ENCODE measurements around the gene SOS2. TPM values are rescaled to one million over a fixed set of nuclear protein-coding genes. Genes with fewer than 3 reads are reported as not detected.

SOS2 gene
- total and polyA plus RNA-seq, 2 of the 8 experiments (the other 6 are each of a cell fraction or from before 2014, with no cell fraction given): 2.8 to 12.7 TPM

DNA sequence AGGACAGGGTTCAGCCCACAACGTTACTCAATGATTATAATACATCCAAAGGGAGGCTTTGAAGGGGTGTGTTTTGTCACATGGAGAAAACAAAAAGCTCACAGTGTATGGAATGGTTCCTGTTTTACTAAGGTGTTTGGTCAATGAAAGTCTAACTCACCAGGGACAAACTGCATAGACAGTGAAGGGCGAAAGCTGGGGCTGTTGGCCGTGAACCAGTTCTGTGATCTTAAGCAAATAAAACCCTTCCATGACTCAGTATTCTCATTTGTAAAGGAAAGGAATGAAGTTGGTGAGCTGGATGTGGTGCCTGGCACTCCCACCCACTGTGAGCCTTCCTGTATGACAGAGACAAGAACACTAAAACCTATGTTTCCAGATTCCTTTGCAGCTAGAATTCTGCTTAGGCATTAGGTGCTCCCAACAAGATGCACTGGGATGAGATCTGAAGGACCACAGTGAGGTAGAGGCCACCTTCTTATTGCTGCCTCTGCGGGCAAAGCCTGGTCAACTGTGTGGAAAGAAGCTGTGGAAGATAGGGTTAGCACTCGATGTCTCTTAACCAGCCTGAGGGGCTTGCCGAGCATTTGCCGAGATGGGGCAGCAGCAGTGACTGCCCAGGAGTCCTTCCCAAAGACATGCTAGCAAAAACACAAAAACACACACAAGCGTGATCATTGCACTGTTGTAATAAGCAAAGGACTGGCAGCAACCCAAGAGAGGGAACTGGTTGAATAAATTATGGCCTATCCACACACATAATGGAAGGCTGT, 163.5 kb downstream of the SOS2 start:
- H2AFZ ChIP-seq (ENCODE audit: low read length): no peak overlapping the region
- H2AK5ac ChIP-seq (ENCODE audit: low read depth, low read length): no peak overlapping the region
- no peak overlapping the region for H4K91ac ChIP-seq (replicated peaks; ENCODE audit: insufficient read length, low read length)
- H3K23me2 ChIP-seq (ENCODE audit: low read depth, low read length): no peaks in the 10 kb centered on the region
- no peak for DNase-seq (ENCODE audit: low read depth in 1 of 2, low spot score in 2 of 2)
- H2BK20ac ChIP-seq (ENCODE audit: low read length): no peak overlapping the region
- H2BK15ac ChIP-seq (ENCODE audit: low read length): no peak overlapping the region
- no peak overlapping the region for H4K5ac ChIP-seq (ENCODE audit: insufficient read length, low read depth, low read length)
- no peak overlapping the region for H3K18ac ChIP-seq (ENCODE audit: extremely low read depth, low read length)
- H3K56ac ChIP-seq (replicated peaks; ENCODE audit: insufficient read length, low read depth, low read length): no peak overlapping the region
- no peak overlapping the region for H3K23ac ChIP-seq (ENCODE audit: insufficient read length)
- no peak overlapping the region for H3K14ac ChIP-seq (ENCODE audit: insufficient read length)
- H2BK12ac ChIP-seq (ENCODE audit: low read depth, low read length): no peak overlapping the region
- no peaks in the 10 kb centered on the region for H3K9me3 ChIP-seq (ENCODE audit: insufficient read depth in 2 of 2, low read depth in 1 of 2, low read length in 1 of 2)
- H3K4me3 ChIP-seq (ENCODE audit: extremely low read depth in 1 of 4, insufficient read depth in 2 of 4, low read depth in 3 of 4, low read length in 4 of 4): no peak overlapping the region
- no peaks in the 10 kb centered on the region for H3K36me3 ChIP-seq (ENCODE audit: control insufficient read depth in 2 of 4, insufficient read depth in 4 of 4, low read length in 3 of 4)
- H4K20me1 ChIP-seq (replicated peaks in 1 of 2; ENCODE audit: control insufficient read depth in 1 of 2, insufficient read depth in 2 of 2, low read length in 2 of 2): no peaks in the 10 kb centered on the region
- no peaks in the 10 kb centered on the region for H3K79me1 ChIP-seq (ENCODE audit: low read depth, low read length)
- CTCF ChIA-PET (ENCODE audit: partially characterized antibody): interaction anchor here (0.5 to 1.6 kb wide), 5 partner anchors 14 to 410 kb away, joined by 3 to 4 read pairs (median 3); no protein-coding TSS in a partner anchor
- peaks cover 0 to 1% (median under 1%) of the 10 kb centered on the region in 4 experiments; a peak in 3 of 7 replicates for H3K4me1 ChIP-seq (replicated peaks in 1 of 4; ENCODE audit: control insufficient read depth in 3 of 4, insufficient read depth in 4 of 4, low read length in 3 of 4)
- H4K8ac ChIP-seq (ENCODE audit: extremely low read depth, insufficient read depth, low read length): no peak overlapping the region
- no peaks in the 10 kb centered on the region; a peak in 1 of 7 replicates for H3K27me3 ChIP-seq (replicated peaks in 1 of 4; ENCODE audit: control insufficient read depth in 3 of 4, extremely low read depth in 1 of 4, insufficient read depth in 3 of 4, low read length in 3 of 4)
- H2BK5ac ChIP-seq (ENCODE audit: low read depth, low read length): no peak overlapping the region
- H3K4me2 ChIP-seq (ENCODE audit: insufficient read depth in 1 of 2, low read depth in 2 of 2, low read length in 2 of 2): no peak overlapping the region
- POLR2A ChIA-PET (ENCODE audit: partially characterized antibody): no interaction called here
- FAIRE-seq: no peak
- H3K9ac ChIP-seq (replicated peaks in 1 of 4; ENCODE audit: extremely low read depth in 1 of 4, low read depth in 3 of 4, low read length in 3 of 4): no peak overlapping the region
- no peak overlapping the region for H3K4ac ChIP-seq (replicated peaks; ENCODE audit: insufficient read length, low read depth, low read length)
- 92% methylated on average over 8 of the region's 8 CpGs; no CpG with 5 or more reads in 1 of the 2 experiments for WGBS, 2 experiments (ENCODE audit: extremely low coverage in 1 of 2, insufficient coverage in 1 of 2, insufficient read length in 1 of 2, insufficient replicate concordance in 2 of 2, low coverage in 1 of 2, low lambda C conversion rate in 2 of 2, missing lambda C conversion rate in 1 of 2)
- H2BK120ac ChIP-seq (replicated peaks; ENCODE audit: low read depth, low read length): no peak overlapping the region
- H3K27ac ChIP-seq (ENCODE audit: low read depth, low read length): no peak overlapping the region
- H3K79me2 ChIP-seq (ENCODE audit: control insufficient read depth in 1 of 2, insufficient read depth in 2 of 2, low read length in 2 of 2): no peaks in the 10 kb centered on the region
- TF ChIP-seq TAF7 (optimal IDR thresholded peaks at IDR 0.05; ENCODE audit: borderline replicate concordance, low read depth, low read length): no peak
- TF ChIP-seq SUZ12 (IDR thresholded peaks at IDR 0.05; ENCODE audit: low read length): no peak
- TF ChIP-seq, protein P1, sequence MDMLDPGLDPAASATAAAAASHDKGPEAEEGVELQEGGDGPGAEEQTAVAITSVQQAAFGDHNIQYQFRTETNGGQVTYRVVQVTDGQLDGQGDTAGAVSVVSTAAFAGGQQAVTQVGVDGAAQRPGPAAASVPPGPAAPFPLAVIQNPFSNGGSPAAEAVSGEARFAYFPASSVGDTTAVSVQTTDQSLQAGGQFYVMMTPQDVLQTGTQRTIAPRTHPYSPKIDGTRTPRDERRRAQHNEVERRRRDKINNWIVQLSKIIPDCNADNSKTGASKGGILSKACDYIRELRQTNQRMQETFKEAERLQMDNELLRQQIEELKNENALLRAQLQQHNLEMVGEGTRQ (IDR thresholded peaks at IDR 0.05; ENCODE audit: low read length): no peak
- TF ChIP-seq JUND (IDR thresholded peaks at IDR 0.05; ENCODE audit: low read length): no peak
- TF ChIP-seq SAP30 (IDR thresholded peaks at IDR 0.05; ENCODE audit: insufficient read depth, insufficient replicate concordance, low read length): no peak
- no peak for TF ChIP-seq PHF8 (conservative IDR thresholded peaks at IDR 0.05; ENCODE audit: low read depth, low read length)
- TF ChIP-seq CBX5 (IDR thresholded peaks at IDR 0.05; ENCODE audit: low read depth, low read length): no peak
- no peak for TF ChIP-seq POU5F1 (IDR thresholded peaks at IDR 0.05; ENCODE audit: low read depth, low read length)
- no peak for TF ChIP-seq HDAC2 (IDR thresholded peaks at IDR 0.05; ENCODE audit: borderline replicate concordance in 1 of 2, low read depth in 2 of 2, low read length in 2 of 2)
- no peak for TF ChIP-seq BRCA1 (IDR thresholded peaks at IDR 0.05; ENCODE audit: low read depth, low read length)

All from H1 (cell line).